Astrocyte (in vitro differentiated cells and primary cell): Measurements from ENCODE around the gene PGBD4.

Experiments used
- CTCF ChIP-seq: IDR thresholded peaks from 2 replicates; pipeline ENCODE4 v1.5.1; 2011; ENCODE audit warnings: low read depth, mild to moderate bottlenecking, inconsistent platforms, low read length, moderate library complexity; ENCODE audit not compliant: insufficient read depth
- EZH2 ChIP-seq: IDR thresholded peaks from 2 replicates; pipeline ENCODE4 v1.6.1; 2012; ENCODE audit warnings: mild to moderate bottlenecking, low read length, inconsistent platforms; ENCODE audit not compliant: insufficient read depth

GRCh38 chr15:34084086-34084485, 17.8 kb upstream of the PGBD4 start:
- TF ChIP-seq EZH2 = no peak
- TF ChIP-seq CTCF = no peak
